IMR-90 (cell line): ENCODE data around the gene AGPAT1. TPM values are rescaled to one million over a fixed set of nuclear protein-coding genes. Genes with fewer than 3 reads are reported as not detected.

ENCODE experiments used
- ATAC-seq: fragments of 200-7000 bp; cut with Tn5 transposase; 2 replicates; pipeline ENCODE4 v1.9.1; 2020; ENCODE audit warnings: low read depth, mild to moderate bottlenecking, moderate library complexity
- BruUV-seq: library from RNA; stranded (reverse); fragments of 400-500 nt; replicated peaks from 2 replicates; lab custom pipeline; 2021; lab: Mats Ljungman, UMichigan
- CTCF ChIA-PET: fragments of 300-600 bp; formaldehyde crosslinking; extraction: SDS; loops from one replicate; lab custom pipeline; 2021; ENCODE audit warnings: antibody characterized with exemption; lab: Yijun Ruan, JAX
- POLR2A ChIA-PET: fragments of 300-600 bp; sonication (Branson Sonifier 250); formaldehyde crosslinking; loops from one replicate; lab custom pipeline; 2022; ENCODE audit warnings: antibody characterized with exemption; ENCODE audit not compliant: unreplicated experiment; lab: Charles Lee
- DNase-seq: peaks from one replicate; pipeline ENCODE4 v3.0.0; 2013
- H2AFZ ChIP-seq: replicated peaks from 2 replicates; pipeline ENCODE3; 2013; ENCODE audit warnings: low read length, mild to moderate bottlenecking; ENCODE audit not compliant: poor library complexity
- H2AK5ac ChIP-seq: 2 replicates; pipeline ENCODE4 v1.6.1; 2013; ENCODE audit warnings: low read depth, low read length, inconsistent platforms
- H2AK9ac ChIP-seq: replicated peaks from 2 replicates; pipeline ENCODE3; 2013; ENCODE audit warnings: mild to moderate bottlenecking, low read depth, low read length, moderate library complexity; ENCODE audit not compliant: poor library complexity
- H2BK120ac ChIP-seq: 2 replicates; pipeline ENCODE4 v1.6.1; 2013; ENCODE audit warnings: low read depth, low read length, inconsistent platforms
- H2BK15ac ChIP-seq: 3 replicates; pipeline ENCODE4 v1.6.1; 2013; ENCODE audit warnings: low read depth, low read length, inconsistent platforms
- H2BK20ac ChIP-seq: 2 replicates; pipeline ENCODE4 v1.6.1; 2013; ENCODE audit warnings: low read depth, mild to moderate bottlenecking, inconsistent platforms, low read length, moderate library complexity
- H2BK5ac ChIP-seq: 2 replicates; pipeline ENCODE4 v1.6.1; 2013; ENCODE audit warnings: mild to moderate bottlenecking, low read depth, low read length, inconsistent platforms; ENCODE audit not compliant: poor library complexity, severe bottlenecking
- H3K14ac ChIP-seq: replicated peaks from 2 replicates; pipeline ENCODE4 v1.6.1; 2013; ENCODE audit warnings: low read depth, low read length, inconsistent platforms
- H3K18ac ChIP-seq: 2 replicates; pipeline ENCODE4 v1.6.1; 2013; ENCODE audit warnings: low read depth, low read length, control low read depth
- H3K23ac ChIP-seq: 2 replicates; pipeline ENCODE4 v1.6.1; 2013; ENCODE audit warnings: low read depth, low read length, inconsistent platforms
- H3K27ac ChIP-seq: 2 replicates; pipeline ENCODE4 v1.5.1; 2013; ENCODE audit warnings: mild to moderate bottlenecking, control low read depth, low read length; ENCODE audit not compliant: insufficient read depth
- H3K27me3 ChIP-seq: 2 replicates; pipeline ENCODE4 v1.6.1; 2013; ENCODE audit warnings: low read length; ENCODE audit not compliant: control insufficient read depth, insufficient read depth
- H3K36me3 ChIP-seq: 2 replicates; pipeline ENCODE4 v1.6.1; 2013; ENCODE audit warnings: low read length, mixed read lengths; ENCODE audit not compliant: control insufficient read depth, insufficient read depth
- H3K4ac ChIP-seq: 2 replicates; pipeline ENCODE4 v1.6.1; 2013; ENCODE audit warnings: low read depth, low read length, inconsistent platforms
- H3K4me1 ChIP-seq: 2 replicates; pipeline ENCODE4 v1.6.1; 2013; ENCODE audit warnings: low read length, mixed read lengths; ENCODE audit not compliant: control insufficient read depth, insufficient read depth
- H3K4me2 ChIP-seq: 2 replicates; pipeline ENCODE4 v1.6.1; 2013; ENCODE audit warnings: low read depth, mild to moderate bottlenecking, control low read depth, low read length, moderate library complexity
- H3K4me3 ChIP-seq: 2 replicates; pipeline ENCODE4 v1.5.1; 2013; ENCODE audit warnings: low read depth, mild to moderate bottlenecking, control low read depth, low read length, moderate library complexity; ENCODE audit not compliant: insufficient read depth
- H3K56ac ChIP-seq: 2 replicates; pipeline ENCODE4 v1.6.1; 2013; ENCODE audit warnings: low read length, inconsistent platforms; ENCODE audit not compliant: insufficient read depth; ENCODE audit errors: extremely low read depth
- H3K79me1 ChIP-seq, 2 experiments: 2 replicates each; pipeline ENCODE4 v1.6.1; 2013; ENCODE audit warnings: low read length in 2 of 2, inconsistent platforms in 1 of 2, low read depth in 1 of 2
- H3K9ac ChIP-seq: 2 replicates; pipeline ENCODE4 v1.6.1; 2013; ENCODE audit warnings: low read depth, low read length, control low read depth
- H3K9me1 ChIP-seq: 2 replicates; pipeline ENCODE4 v1.6.1; 2013; ENCODE audit warnings: low read length, inconsistent platforms; ENCODE audit not compliant: insufficient read depth
- H3K9me3 ChIP-seq: 2 replicates; pipeline ENCODE4 v1.6.1; 2013; ENCODE audit warnings: low read length; ENCODE audit not compliant: control insufficient read depth, insufficient read depth
- H4K20me1 ChIP-seq: 2 replicates; pipeline ENCODE4 v1.6.1; 2013; ENCODE audit warnings: low read length, inconsistent platforms; ENCODE audit not compliant: insufficient read depth
- H4K5ac ChIP-seq: 2 replicates; pipeline ENCODE4 v1.6.1; 2013; ENCODE audit warnings: mild to moderate bottlenecking, low read depth, low read length, control low read depth
- H4K8ac ChIP-seq, 2 experiments: 2 replicates each; pipeline ENCODE4 v1.6.1; 2013; ENCODE audit warnings: low read depth in 2 of 2, low read length in 2 of 2, control low read depth in 1 of 2, inconsistent platforms in 1 of 2
- H4K91ac ChIP-seq: 2 replicates; pipeline ENCODE4 v1.6.1; 2013; ENCODE audit warnings: low read depth, low read length, inconsistent platforms; ENCODE audit not compliant: insufficient read depth
- BHLHE40 ChIP-seq: fragments of 150-350 bp; IDR thresholded peaks from 2 replicates; pipeline ENCODE4 v1.6.1; 2016; ENCODE audit warnings: mild to moderate bottlenecking, low read depth, low read length
- CEBPB ChIP-seq: IDR thresholded peaks from 2 replicates; pipeline ENCODE4 v1.6.1; 2012; ENCODE audit warnings: low read depth, low read length, improper control_type of control experiment
- CHD1 ChIP-seq: IDR thresholded peaks from 2 replicates; pipeline ENCODE4 v1.6.1; 2012; ENCODE audit warnings: low read depth, low read length, improper control_type of control experiment
- ELK1 ChIP-seq: fragments of 150-350 bp; IDR thresholded peaks from 2 replicates; pipeline ENCODE4 v1.6.1; 2016; ENCODE audit warnings: low read depth, mild to moderate bottlenecking, low read length, moderate library complexity, borderline replicate concordance
- FOS ChIP-seq: fragments of 150-350 bp; IDR thresholded peaks from 2 replicates; pipeline ENCODE4 v1.6.1; 2016; ENCODE audit warnings: low read depth, low read length
- MAFK ChIP-seq: IDR thresholded peaks from 2 replicates; pipeline ENCODE4 v1.6.1; 2012; ENCODE audit warnings: low read depth, low read length, improper control_type of control experiment
- MAZ ChIP-seq: IDR thresholded peaks from 2 replicates; pipeline ENCODE4 v1.6.1; 2012; ENCODE audit warnings: low read depth, mild to moderate bottlenecking, low read length, improper control_type of control experiment, moderate library complexity, borderline replicate concordance
- MXI1 ChIP-seq: IDR thresholded peaks from 2 replicates; pipeline ENCODE4 v1.6.1; 2012; ENCODE audit warnings: low read depth, mild to moderate bottlenecking, low read length, moderate library complexity, borderline replicate concordance
- NFE2L2 ChIP-seq: fragments of 150-350 bp; IDR thresholded peaks from 2 replicates; pipeline ENCODE4 v1.6.1; 2016; ENCODE audit warnings: low read depth, mild to moderate bottlenecking, low read length
- POLR2A ChIP-seq: IDR thresholded peaks from 2 replicates; pipeline ENCODE4 v1.6.1; 2012; ENCODE audit warnings: mild to moderate bottlenecking, low read depth, low read length
- RAD21 ChIP-seq: IDR thresholded peaks from 2 replicates; pipeline ENCODE4 v1.6.1; 2012; ENCODE audit warnings: low read length, improper control_type of control experiment
- RCOR1 ChIP-seq: IDR thresholded peaks from 2 replicates; pipeline ENCODE4 v1.6.1; 2012; ENCODE audit warnings: mild to moderate bottlenecking, low read length, improper control_type of control experiment; ENCODE audit not compliant: insufficient replicate concordance
- RFX5 ChIP-seq: IDR thresholded peaks from 2 replicates; pipeline ENCODE4 v1.8.0; 2012; ENCODE audit warnings: low read depth, mild to moderate bottlenecking, low read length, moderate library complexity
- SMC3 ChIP-seq: fragments of 150-350 bp; IDR thresholded peaks from 2 replicates; pipeline ENCODE4 v1.6.1; 2016; ENCODE audit warnings: low read depth, mild to moderate bottlenecking, antibody characterized with exemption, low read length, moderate library complexity
- USF2 ChIP-seq: fragments of 150-350 bp; IDR thresholded peaks from 2 replicates; pipeline ENCODE4 v1.6.1; 2017; ENCODE audit warnings: mild to moderate bottlenecking, antibody characterized with exemption, low read length, low read depth
- WGBS, 2 experiments: methylation state at CpG; one replicate each; pipeline versions ENCODE4 v1.1.5 to v1.1.7; 2013; ENCODE audit warnings: missing lambda C conversion rate in 2 of 2; ENCODE audit not compliant: insufficient read length in 1 of 2; ENCODE audit errors: extremely low coverage in 2 of 2; 5-methylcytosine and 5-hydroxymethylcytosine counted together
- dilution Hi-C: fragments of 300-500 bp; cut with HindIII; formaldehyde crosslinking; loops from one replicate; pipeline ENCODE4 v1.14.3; 2018; ENCODE audit warnings: low sequenced_read_pairs; ENCODE audit not compliant: unreplicated experiment
- in situ Hi-C: fragments of 300-500 bp; cut with MboI; formaldehyde crosslinking; loops from 3 replicates; pipeline ENCODE4 v1.14.3; 2019; ENCODE audit warnings: low sequenced_read_pairs, inconsistent platforms, mixed read lengths
- intact Hi-C: fragments of 100-400 bp; cut with micrococcal nuclease; formaldehyde crosslinking; loops from 2 replicates; pipeline ENCODE4 v1.10.0; 2022
- polyA plus RNA-seq, 3 experiments: library from polyadenylated mRNA; depleted of rRNA; stranded (reverse); fragments of >200 nt; gene quantifications; 2 replicates each; pipeline ENCODE4 v1.2.3, GENCODE V29; 2012; ENCODE audit warnings: low replicate concordance in 1 of 3
- total RNA-seq: library from RNA; depleted of rRNA; stranded (reverse); fragments of >200 nt; gene quantifications from 2 replicates; pipeline ENCODE4 v1.2.3, GENCODE V29; 2012
- TF ChIP-seq, protein P1 (sequence below): conservative IDR thresholded peaks from 2 replicates; pipeline ENCODE4 v1.5.1; 2012; ENCODE audit warnings: mild to moderate bottlenecking, low read depth, low read length, improper control_type of control experiment

The AGPAT1 gene
- total and polyA plus RNA-seq, 2 of the 4 experiments (the other 2 are of a cell fraction), result 27.2 to 116 TPM

DNA sequence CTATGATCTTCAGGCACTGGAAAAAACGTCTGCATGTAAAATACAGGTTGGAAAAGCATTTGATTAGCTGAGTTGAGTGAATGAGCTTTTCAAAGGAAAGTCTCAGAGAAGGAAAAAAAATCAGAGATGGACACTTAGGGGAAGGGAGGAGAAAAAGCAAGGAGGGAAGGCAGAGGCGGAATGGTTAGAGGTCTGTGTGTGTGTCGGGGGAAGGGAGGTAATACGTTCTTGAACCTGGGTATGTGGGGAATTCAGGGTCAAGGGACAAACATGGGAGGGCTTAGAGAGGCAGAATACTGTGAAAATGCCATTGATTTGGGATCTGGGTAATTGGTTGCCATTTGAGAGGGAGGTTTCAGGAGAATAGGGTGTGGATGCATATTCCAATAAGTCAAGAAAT lies 29.2 kb downstream of the AGPAT1 start:
- no peak for TF ChIP-seq ELK1
- no peak for TF ChIP-seq MAFK
- no peak for TF ChIP-seq FOS
- TF ChIP-seq RCOR1, result no peak
- no peak for TF ChIP-seq MAZ
- TF ChIP-seq MXI1, result no peak
- TF ChIP-seq, protein P1, sequence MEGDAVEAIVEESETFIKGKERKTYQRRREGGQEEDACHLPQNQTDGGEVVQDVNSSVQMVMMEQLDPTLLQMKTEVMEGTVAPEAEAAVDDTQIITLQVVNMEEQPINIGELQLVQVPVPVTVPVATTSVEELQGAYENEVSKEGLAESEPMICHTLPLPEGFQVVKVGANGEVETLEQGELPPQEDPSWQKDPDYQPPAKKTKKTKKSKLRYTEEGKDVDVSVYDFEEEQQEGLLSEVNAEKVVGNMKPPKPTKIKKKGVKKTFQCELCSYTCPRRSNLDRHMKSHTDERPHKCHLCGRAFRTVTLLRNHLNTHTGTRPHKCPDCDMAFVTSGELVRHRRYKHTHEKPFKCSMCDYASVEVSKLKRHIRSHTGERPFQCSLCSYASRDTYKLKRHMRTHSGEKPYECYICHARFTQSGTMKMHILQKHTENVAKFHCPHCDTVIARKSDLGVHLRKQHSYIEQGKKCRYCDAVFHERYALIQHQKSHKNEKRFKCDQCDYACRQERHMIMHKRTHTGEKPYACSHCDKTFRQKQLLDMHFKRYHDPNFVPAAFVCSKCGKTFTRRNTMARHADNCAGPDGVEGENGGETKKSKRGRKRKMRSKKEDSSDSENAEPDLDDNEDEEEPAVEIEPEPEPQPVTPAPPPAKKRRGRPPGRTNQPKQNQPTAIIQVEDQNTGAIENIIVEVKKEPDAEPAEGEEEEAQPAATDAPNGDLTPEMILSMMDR, result no peak
- TF ChIP-seq SMC3, result no peak
- TF ChIP-seq BHLHE40, result no peak
- TF ChIP-seq RAD21, result no peak
- TF ChIP-seq POLR2A, result no peak
- no peak for TF ChIP-seq RFX5
- no peak for TF ChIP-seq NFE2L2
- no peak for TF ChIP-seq CHD1
- TF ChIP-seq CEBPB, result no peak
- no peak for TF ChIP-seq USF2
- no peak overlapping the region for H3K23ac ChIP-seq
- H4K20me1 ChIP-seq, result no peaks in the 10 kb centered on the region
- H3K36me3 ChIP-seq, result peaks cover 2% of the 10 kb centered on the region; the same call in 1 of the 2 replicates
- WGBS, 2 experiments, result 6% methylated on average over 2 of the region's 4 CpGs; no CpG with 5 or more reads in 1 of the 2 experiments
- intact Hi-C loops (no loop called here), dilution Hi-C loops (no loop called here), in situ Hi-C loops (no loop called here)
- no peak for DNase-seq
- no peak overlapping the region for H3K14ac ChIP-seq
- no peak overlapping the region; the same call in 1 of the 2 replicates for H4K91ac ChIP-seq
- H2AK5ac ChIP-seq, result no peak overlapping the region
- H4K5ac ChIP-seq, result no peak overlapping the region
- no peaks in the 10 kb centered on the region for H3K79me1 ChIP-seq
- H2BK5ac ChIP-seq, result no peak overlapping the region
- no peak overlapping the region for H2BK15ac ChIP-seq
- H3K4me2 ChIP-seq, result no peak overlapping the region
- no peak overlapping the region for H2BK20ac ChIP-seq
- H3K9me1 ChIP-seq, result 0 out of 2 replicates have a peak, but pooled peaks cover 4% of the 10 kb centered on the region
- CTCF ChIA-PET, result interaction anchor here (0.9 kb wide), 1 partner anchor 10 kb away, joined by 4 read pairs; no protein-coding TSS in a partner anchor
- no peak overlapping the region for H4K8ac ChIP-seq
- H3K9ac ChIP-seq, result 0 out of 2 replicates have a peak overlapping the region, but pooled peaks have one; percentile 17
- no peak for ATAC-seq
- H3K56ac ChIP-seq, result no peak overlapping the region
- H3K4me1 ChIP-seq, result peaks cover 4% of the 10 kb centered on the region; the same call in 1 of the 2 replicates
- no peak overlapping the region for H3K18ac ChIP-seq
- H3K27ac ChIP-seq, result no peak overlapping the region
- peaks cover 2% of the 10 kb centered on the region; the same call in 1 of the 2 replicates for H3K9me3 ChIP-seq
- H3K4ac ChIP-seq, result no peak overlapping the region
- H2AFZ ChIP-seq, result no peak overlapping the region
- no peak overlapping the region for H2AK9ac ChIP-seq
- BruUV-seq, result no TSS peak
- no peak overlapping the region for H2BK120ac ChIP-seq
- peaks cover 27% of the 10 kb centered on the region for H3K27me3 ChIP-seq
- no peak overlapping the region for H3K4me3 ChIP-seq
- POLR2A ChIA-PET, result no interaction called here
